ENCODE measurements around the gene F8.

DNA sequence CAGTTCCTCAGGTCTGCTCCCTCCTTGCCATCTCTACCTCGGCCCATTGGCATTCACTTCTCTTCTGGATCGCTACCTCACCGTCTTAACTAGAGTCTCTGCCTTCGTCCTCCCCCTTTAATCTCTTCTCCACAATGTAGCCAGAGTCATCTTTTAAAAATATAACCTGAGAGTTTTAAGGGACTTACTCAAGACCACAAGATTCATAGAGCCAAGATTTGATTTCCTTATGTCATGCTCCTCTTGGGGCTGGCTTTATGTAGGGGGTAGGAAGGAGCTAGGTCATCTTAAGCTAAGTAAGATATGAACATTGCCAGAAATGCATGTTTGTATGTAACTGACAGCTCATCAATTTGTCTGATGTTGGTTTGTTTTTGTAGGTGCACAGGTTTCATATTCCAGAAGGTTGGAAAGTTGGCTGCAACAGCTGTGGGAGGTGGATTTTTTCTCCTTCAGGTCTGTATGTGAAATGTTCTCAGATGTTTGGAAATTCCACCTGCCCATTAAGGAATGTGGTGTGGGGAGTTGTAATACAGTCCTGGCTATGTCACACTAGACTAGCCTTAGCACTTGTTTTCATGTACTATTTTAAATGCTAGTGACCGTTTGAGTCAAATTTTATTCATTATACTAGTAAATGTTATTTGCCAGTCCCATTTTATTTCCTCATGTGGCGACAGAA, 23.7 kb upstream of the F8 start:
- TF ChIP-seq, protein P1, sequence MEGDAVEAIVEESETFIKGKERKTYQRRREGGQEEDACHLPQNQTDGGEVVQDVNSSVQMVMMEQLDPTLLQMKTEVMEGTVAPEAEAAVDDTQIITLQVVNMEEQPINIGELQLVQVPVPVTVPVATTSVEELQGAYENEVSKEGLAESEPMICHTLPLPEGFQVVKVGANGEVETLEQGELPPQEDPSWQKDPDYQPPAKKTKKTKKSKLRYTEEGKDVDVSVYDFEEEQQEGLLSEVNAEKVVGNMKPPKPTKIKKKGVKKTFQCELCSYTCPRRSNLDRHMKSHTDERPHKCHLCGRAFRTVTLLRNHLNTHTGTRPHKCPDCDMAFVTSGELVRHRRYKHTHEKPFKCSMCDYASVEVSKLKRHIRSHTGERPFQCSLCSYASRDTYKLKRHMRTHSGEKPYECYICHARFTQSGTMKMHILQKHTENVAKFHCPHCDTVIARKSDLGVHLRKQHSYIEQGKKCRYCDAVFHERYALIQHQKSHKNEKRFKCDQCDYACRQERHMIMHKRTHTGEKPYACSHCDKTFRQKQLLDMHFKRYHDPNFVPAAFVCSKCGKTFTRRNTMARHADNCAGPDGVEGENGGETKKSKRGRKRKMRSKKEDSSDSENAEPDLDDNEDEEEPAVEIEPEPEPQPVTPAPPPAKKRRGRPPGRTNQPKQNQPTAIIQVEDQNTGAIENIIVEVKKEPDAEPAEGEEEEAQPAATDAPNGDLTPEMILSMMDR (conservative IDR thresholded peaks at IDR 0.05): no peak
- TF ChIP-seq ZFX (IDR thresholded peaks at IDR 0.05): no peak
